B cell (primary cell): ENCODE results near the gene ITGAV. TPM values are rescaled to one million over a fixed set of nuclear protein-coding genes. Genes with fewer than 3 reads are reported as not detected.

ENCODE experiments used
- ATAC-seq: fragments of 200-7000 bp; cut with Tn5 transposase; one replicate; pipeline ENCODE4 v1.10.0; 2021; ENCODE audit warnings: low read depth, mild to moderate bottlenecking, moderate number of reproducible peaks, moderate library complexity
- CTCF ChIA-PET: fragments of 350-600 bp; sonication (Branson Sonifier 250); formaldehyde crosslinking; loops from one replicate; lab custom pipeline; 2021; ENCODE audit warnings: antibody characterized with exemption, inconsistent platforms; lab: Charles Lee
- POLR2A ChIA-PET: fragments of 350-600 bp; sonication (Branson Sonifier 250); formaldehyde crosslinking; loops from one replicate; lab custom pipeline; 2021; ENCODE audit warnings: antibody characterized with exemption; lab: Charles Lee
- DNase-seq: peaks from one replicate; pipeline ENCODE4 v3.0.0; 2013
- H2AFZ ChIP-seq: 2 replicates; pipeline ENCODE4 v1.6.1; 2012; ENCODE audit warnings: mild to moderate bottlenecking, low read depth, low read length; ENCODE audit not compliant: insufficient read depth, poor library complexity, severe bottlenecking
- H3K27ac ChIP-seq, 2 donors: 1 replicate in 1 of 2; 2 replicates in 1 of 2; pipeline ENCODE4 v1.5.1; 2012 to 2013; ENCODE audit warnings: low read length in 2 of 2, mild to moderate bottlenecking in 2 of 2, moderate library complexity in 1 of 2
- H3K27me3 ChIP-seq, 4 experiments: fragments of 200-600 bp in 1 of 4; sonication (generic) in 1 of 4; replicated peaks in 1 of 4; 1 replicate in 2 of 4; 2 replicates in 2 of 4; pipeline versions ENCODE4 v1.6.1 to v1.7.0; 2013 to 2016; ENCODE audit warnings: low read length in 3 of 4, mild to moderate bottlenecking in 2 of 4, mixed read lengths in 1 of 4, moderate library complexity in 1 of 4; ENCODE audit not compliant: insufficient read depth in 4 of 4, control insufficient read depth in 3 of 4; ENCODE audit errors: control extremely low read depth in 1 of 4
- H3K36me3 ChIP-seq, 2 experiments: replicated peaks in 1 of 2; 1 replicate in 1 of 2; 2 replicates in 1 of 2; pipeline versions ENCODE4 v1.6.1 to v1.7.1; 2013; ENCODE audit warnings: low read length in 1 of 2; ENCODE audit not compliant: insufficient read depth in 2 of 2, control insufficient read depth in 1 of 2; ENCODE audit errors: control extremely low read depth in 1 of 2, extremely low read depth in 1 of 2
- H3K4me1 ChIP-seq, 2 donors: fragments of 200-600 bp in 1 of 2; sonication (generic) in 1 of 2; 1 replicate in 1 of 2; 2 replicates in 1 of 2; pipeline versions ENCODE4 v1.5.1 to v1.6.1; 2013 to 2017; ENCODE audit warnings: low read length in 2 of 2; ENCODE audit not compliant: control insufficient read depth in 2 of 2, insufficient read depth in 2 of 2
- H3K4me2 ChIP-seq: replicated peaks from 2 replicates; pipeline ENCODE3; 2012; ENCODE audit warnings: mild to moderate bottlenecking, low read depth, low read length; ENCODE audit not compliant: poor library complexity, severe bottlenecking
- H3K4me3 ChIP-seq, 5 experiments: fragments of 200-600 bp in 1 of 5; sonication (generic) in 1 of 5; 1 replicate in 3 of 5; 2 replicates in 2 of 5; pipeline versions ENCODE4 v1.5.1 to v1.7.0; 2011 to 2016; ENCODE audit warnings: low read length in 4 of 5, mild to moderate bottlenecking in 4 of 5, low read depth in 2 of 5, control low read depth in 1 of 5, moderate library complexity in 1 of 5; ENCODE audit not compliant: insufficient read depth in 1 of 5; ENCODE audit errors: control extremely low read depth in 1 of 5, extremely low read depth in 1 of 5
- H3K79me2 ChIP-seq: fragments of 200-600 bp; sonication (generic); one replicate; pipeline ENCODE4 v1.6.0; 2016; ENCODE audit warnings: low read length; ENCODE audit not compliant: control insufficient read depth, insufficient read depth
- H3K9ac ChIP-seq: fragments of 200-600 bp; sonication (generic); 2 replicates; pipeline ENCODE4 v1.6.1; 2017; ENCODE audit warnings: mild to moderate bottlenecking, low read length, moderate library complexity
- H3K9me3 ChIP-seq, 3 donors: one replicate each; pipeline versions ENCODE4 v1.6.1 to v1.7.1; 2013; ENCODE audit warnings: low read length in 2 of 3; ENCODE audit not compliant: control insufficient read depth in 2 of 3, insufficient read depth in 1 of 3; ENCODE audit errors: control extremely low read depth in 1 of 3
- H4K20me1 ChIP-seq: 2 replicates; pipeline ENCODE4 v1.6.0; 2012; ENCODE audit warnings: mild to moderate bottlenecking, low read length; ENCODE audit not compliant: insufficient read depth, control insufficient read depth, poor library complexity, severe bottlenecking
- H3K27ac Mint-ChIP-seq: one replicate; pipeline ENCODE4 v1.8.0; 2021; ENCODE audit warnings: mixed read lengths
- H3K27me3 Mint-ChIP-seq: one replicate; pipeline ENCODE4 v1.8.0; 2021; ENCODE audit warnings: mixed read lengths
- H3K4me1 Mint-ChIP-seq: one replicate; pipeline ENCODE4 v1.8.0; 2021; ENCODE audit warnings: mixed read lengths
- H3K4me3 Mint-ChIP-seq: one replicate; pipeline ENCODE4 v1.8.0; 2021; ENCODE audit warnings: mixed read lengths
- H3K9me3 Mint-ChIP-seq: one replicate; pipeline ENCODE4 v1.8.0; 2022; ENCODE audit warnings: mixed read lengths; ENCODE audit not compliant: insufficient read depth
- CTCF ChIP-seq: fragments of 200-600 bp; IDR thresholded peaks from one replicate; pipeline ENCODE4 v1.8.0; 2022; ENCODE audit warnings: antibody characterized with exemption, mild to moderate bottlenecking
- EZH2 ChIP-seq: IDR thresholded peaks from 2 replicates; pipeline ENCODE4 v1.6.1; 2012; ENCODE audit warnings: borderline replicate concordance, low read depth, mild to moderate bottlenecking, moderate library complexity, low read length; ENCODE audit not compliant: insufficient read depth, poor library complexity, severe bottlenecking
- WGBS: methylation state at CpG from one replicate; pipeline ENCODE4 v1.1.5; 2013; ENCODE audit warnings: missing lambda C conversion rate; ENCODE audit not compliant: insufficient coverage; 5-methylcytosine and 5-hydroxymethylcytosine counted together
- intact Hi-C: fragments of 100-400 bp; cut with micrococcal nuclease; formaldehyde crosslinking; loops from one replicate; pipeline ENCODE4 v1.10.0; 2022
- polyA plus RNA-seq: library from polyadenylated mRNA; depleted of rRNA; stranded (reverse); fragments of >200 nt; gene quantifications from 2 replicates; pipeline ENCODE4 v1.2.3, GENCODE V29; 2012
- total RNA-seq, 2 donors: library from RNA; stranded (reverse); fragments of 120-200 nt in 1 of 2; gene quantifications; 1 replicate in 1 of 2; 2 replicates in 1 of 2; pipeline versions ENCODE4 v1.2.3 to v1.2.4, GENCODE V29; 2013 to 2022

Gene ITGAV
- total and polyA plus RNA-seq, 2 donors (not counting 1 experiment from before 2014, with no cell fraction given): 0.58 to 3.6 TPM

GRCh38 chr2:186702006-186702405 lies 112.2 kb downstream of the ITGAV start:
- H3K36me3 ChIP-seq: no peaks in the 10 kb centered on the region
- no peak overlapping the region for H3K27ac ChIP-seq
- no peaks in the 10 kb centered on the region for H3K4me1 ChIP-seq
- no peaks in the 10 kb centered on the region for H4K20me1 ChIP-seq
- no peaks in the 10 kb centered on the region for H3K9me3 ChIP-seq
- intact Hi-C loops: no loop called here
- no peak for TF ChIP-seq CTCF
- no peak for TF ChIP-seq EZH2
- H3K9ac ChIP-seq: no peak overlapping the region
- H3K4me1 Mint-ChIP-seq: no peaks in the 10 kb centered on the region
- H3K4me2 ChIP-seq: no peak overlapping the region
- CTCF ChIA-PET: no interaction called here
- DNase-seq (no peak), ATAC-seq (no peak)
- H3K27me3 Mint-ChIP-seq: no peaks in the 10 kb centered on the region
- H3K27me3 ChIP-seq: no peaks in the 10 kb centered on the region
- POLR2A ChIA-PET: no interaction called here
- WGBS: no CpG with 5 or more reads among the region's 2 CpGs
- H3K4me3 Mint-ChIP-seq: no peak overlapping the region
- no peak overlapping the region for H3K4me3 ChIP-seq
- H3K9me3 Mint-ChIP-seq: no peaks in the 10 kb centered on the region
- no peaks in the 10 kb centered on the region for H3K79me2 ChIP-seq
- no peak overlapping the region for H3K27ac Mint-ChIP-seq
- no peak overlapping the region for H2AFZ ChIP-seq

DNA sequence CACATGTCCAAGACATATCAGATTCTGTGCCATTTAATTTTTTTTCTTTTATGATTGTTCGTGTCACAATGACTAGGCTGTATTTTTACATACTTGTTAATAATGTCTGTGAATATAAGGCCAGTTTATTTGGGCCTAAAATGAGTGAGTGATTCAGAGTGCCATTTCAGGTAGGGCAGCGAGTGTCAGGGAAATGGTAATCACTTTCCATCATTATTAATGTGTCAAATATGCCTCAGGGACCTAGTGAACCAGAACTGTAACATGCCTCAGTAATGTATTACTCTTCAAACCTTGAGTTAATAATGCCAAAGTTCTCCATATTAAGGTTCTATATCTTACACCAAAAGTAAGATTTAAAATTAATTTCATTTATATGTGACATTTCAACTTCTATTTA lies 112.6 kb downstream of the ITGAV start:
- Histone ChIP-seq H3K36me3 (no peaks in the 10 kb centered on the region), H4K20me1 (no peaks in the 10 kb centered on the region), H3K79me2 (no peaks in the 10 kb centered on the region), H3K9ac (no peak overlapping the region), H3K27me3 (no peaks in the 10 kb centered on the region), H3K4me3 (no peak overlapping the region), H3K9me3 (no peaks in the 10 kb centered on the region), H3K4me2 (no peak overlapping the region), H2AFZ (no peak overlapping the region), H3K27ac (no peak overlapping the region), H3K4me1 (no peaks in the 10 kb centered on the region)
- no peaks in the 10 kb centered on the region for H3K4me1 Mint-ChIP-seq
- no peak overlapping the region for H3K4me3 Mint-ChIP-seq
- ChIA-PET CTCF (no interaction called here), POLR2A (no interaction called here)
- H3K27me3 Mint-ChIP-seq: no peaks in the 10 kb centered on the region
- H3K9me3 Mint-ChIP-seq: no peaks in the 10 kb centered on the region
- DNase-seq: no peak
- no peak for TF ChIP-seq CTCF
- TF ChIP-seq EZH2: no peak
- no CpG with 5 or more reads among the region's 2 CpGs for WGBS
- intact Hi-C loops: no loop called here
- H3K27ac Mint-ChIP-seq: no peak overlapping the region
- no peak for ATAC-seq
